Ovary (tissue), 3 donors: ENCODE measurements around the gene ZNF92.
"Not testable (repeated sequence)": the region's sequence is repeated elsewhere in the genome, so short reads cannot be mapped to it uniquely, and the experiment has no call there.

Source experiments
- EP300 ChIP-seq: sonication (generic); formaldehyde crosslinking; IDR thresholded peaks from one replicate; pipeline ENCODE4 v1.6.1; 2017; ENCODE audit warnings: antibody characterized with exemption
- POLR2A ChIP-seq: fragments of 450-650 bp; IDR thresholded peaks from one replicate; pipeline ENCODE4 v1.6.1; 2017; ENCODE audit warnings: antibody characterized with exemption, mild to moderate bottlenecking, moderate library complexity
- TF ChIP-seq, protein P1 (sequence below), 3 donors: fragments of 450-650 bp in 2 of 3; fragments of 200-600 bp in 1 of 3; IDR thresholded peaks; one replicate each; pipeline versions ENCODE4 v1.5.1 to v1.8.0; 2016 to 2022; ENCODE audit warnings: antibody characterized with exemption in 3 of 3, mild to moderate bottlenecking in 1 of 3
- donor health status: DM: no; HTN: no; CAD: no.

DNA sequence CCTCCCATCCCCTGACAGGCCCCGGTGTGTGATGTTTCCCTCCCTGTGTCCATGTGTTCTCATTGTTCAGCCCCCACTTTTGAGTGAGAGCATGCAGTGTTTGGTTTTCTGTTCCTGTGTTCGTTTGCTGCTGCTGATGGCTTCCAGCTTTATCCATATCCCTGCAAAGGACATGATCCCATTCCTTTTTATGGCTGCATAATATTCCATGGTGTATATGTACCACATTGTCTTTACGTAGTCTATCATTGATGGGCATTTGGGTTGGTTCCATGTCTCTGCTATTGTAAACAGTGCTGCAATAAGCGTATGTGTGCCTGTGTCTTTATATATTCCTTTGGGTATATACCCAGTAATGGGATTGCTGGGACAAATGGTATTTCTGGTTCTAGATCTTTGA is 29.1 kb upstream of the ZNF92 start:
- TF ChIP-seq POLR2A, EP300: not testable (repeated sequence)
- TF ChIP-seq, protein P1, sequence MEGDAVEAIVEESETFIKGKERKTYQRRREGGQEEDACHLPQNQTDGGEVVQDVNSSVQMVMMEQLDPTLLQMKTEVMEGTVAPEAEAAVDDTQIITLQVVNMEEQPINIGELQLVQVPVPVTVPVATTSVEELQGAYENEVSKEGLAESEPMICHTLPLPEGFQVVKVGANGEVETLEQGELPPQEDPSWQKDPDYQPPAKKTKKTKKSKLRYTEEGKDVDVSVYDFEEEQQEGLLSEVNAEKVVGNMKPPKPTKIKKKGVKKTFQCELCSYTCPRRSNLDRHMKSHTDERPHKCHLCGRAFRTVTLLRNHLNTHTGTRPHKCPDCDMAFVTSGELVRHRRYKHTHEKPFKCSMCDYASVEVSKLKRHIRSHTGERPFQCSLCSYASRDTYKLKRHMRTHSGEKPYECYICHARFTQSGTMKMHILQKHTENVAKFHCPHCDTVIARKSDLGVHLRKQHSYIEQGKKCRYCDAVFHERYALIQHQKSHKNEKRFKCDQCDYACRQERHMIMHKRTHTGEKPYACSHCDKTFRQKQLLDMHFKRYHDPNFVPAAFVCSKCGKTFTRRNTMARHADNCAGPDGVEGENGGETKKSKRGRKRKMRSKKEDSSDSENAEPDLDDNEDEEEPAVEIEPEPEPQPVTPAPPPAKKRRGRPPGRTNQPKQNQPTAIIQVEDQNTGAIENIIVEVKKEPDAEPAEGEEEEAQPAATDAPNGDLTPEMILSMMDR (IDR thresholded peaks at IDR 0.05), result not testable (repeated sequence)
